ENCODE data around the gene GRIN3B.

The GRIN3B gene

DNA sequence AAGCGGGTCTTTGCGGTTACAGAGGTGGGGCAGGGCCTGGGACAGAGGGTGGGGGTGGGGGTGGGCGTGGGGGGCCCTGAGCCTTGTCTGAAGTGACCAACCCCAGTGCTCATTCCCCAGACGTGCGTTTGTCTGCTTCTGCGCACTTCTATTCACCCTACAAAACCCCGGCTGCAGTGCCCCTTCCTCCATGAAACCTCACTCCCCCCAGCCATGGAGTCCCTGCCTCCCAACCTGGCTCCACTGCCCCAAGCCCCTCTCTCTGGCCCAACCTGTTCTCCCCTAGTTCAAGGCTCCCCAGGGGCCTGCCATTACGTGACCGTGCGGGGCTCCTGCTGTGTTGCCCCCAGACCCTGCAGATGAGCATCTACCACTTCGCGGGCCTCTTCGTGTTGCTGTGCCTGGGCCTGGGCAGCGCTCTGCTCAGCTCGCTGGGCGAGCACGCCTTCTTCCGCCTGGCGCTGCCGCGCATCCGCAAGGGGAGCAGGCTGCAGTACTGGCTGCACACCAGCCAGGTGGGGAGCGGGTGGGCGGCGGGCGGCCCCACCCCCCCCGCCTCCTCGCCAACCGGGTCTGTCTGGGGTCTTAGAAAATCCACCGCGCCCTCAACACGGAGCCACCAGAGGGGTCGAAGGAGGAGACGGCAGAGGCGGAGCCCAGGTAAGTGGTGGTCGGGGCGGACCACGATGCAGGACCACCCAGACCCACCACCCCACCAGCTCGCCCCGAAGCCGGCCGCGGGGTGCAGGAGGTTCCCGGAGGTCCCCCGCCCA, 8.2 kb downstream of the GRIN3B start:
- no peak for DNase-seq (ENCODE audit: low spot score)

DNA sequence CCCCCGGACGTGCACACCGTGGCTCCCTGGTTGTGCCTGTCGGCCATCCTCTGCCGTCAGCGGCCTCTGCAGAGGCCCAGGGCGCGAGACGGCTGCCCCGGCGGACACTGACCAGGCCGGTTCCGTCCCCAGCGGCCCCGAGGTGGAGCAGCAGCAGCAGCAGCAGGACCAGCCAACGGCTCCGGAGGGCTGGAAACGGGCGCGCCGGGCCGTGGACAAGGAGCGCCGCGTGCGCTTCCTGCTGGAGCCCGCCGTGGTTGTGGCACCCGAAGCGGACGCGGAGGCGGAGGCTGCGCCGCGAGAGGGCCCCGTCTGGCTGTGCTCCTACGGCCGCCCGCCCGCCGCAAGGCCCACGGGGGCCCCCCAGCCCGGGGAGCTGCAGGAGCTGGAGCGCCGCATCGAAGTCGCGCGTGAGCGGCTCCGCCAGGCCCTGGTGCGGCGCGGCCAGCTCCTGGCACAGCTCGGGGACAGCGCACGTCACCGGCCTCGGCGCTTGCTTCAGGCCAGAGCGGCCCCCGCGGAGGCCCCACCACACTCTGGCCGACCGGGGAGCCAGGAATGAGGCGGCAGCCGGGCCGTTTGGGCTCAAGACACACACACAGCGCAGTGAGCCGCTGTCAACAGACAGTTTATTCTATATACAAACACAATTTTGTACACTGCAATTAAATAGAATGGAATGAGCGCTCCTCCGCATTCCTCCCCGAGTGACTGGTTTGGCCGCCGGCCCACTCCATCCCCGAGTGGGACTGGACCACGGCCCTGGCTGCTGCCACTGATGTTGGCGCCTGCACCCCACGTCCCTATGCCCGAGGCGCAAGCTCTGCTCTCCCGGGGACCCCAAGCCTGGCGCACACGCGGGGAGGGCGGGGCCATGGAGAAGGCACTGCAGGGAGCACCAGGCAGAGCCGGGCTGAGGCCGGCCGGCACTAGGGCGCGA, 9.1 kb downstream of the GRIN3B start:
- DNase-seq (ENCODE audit: low spot score) = no peak

DNA sequence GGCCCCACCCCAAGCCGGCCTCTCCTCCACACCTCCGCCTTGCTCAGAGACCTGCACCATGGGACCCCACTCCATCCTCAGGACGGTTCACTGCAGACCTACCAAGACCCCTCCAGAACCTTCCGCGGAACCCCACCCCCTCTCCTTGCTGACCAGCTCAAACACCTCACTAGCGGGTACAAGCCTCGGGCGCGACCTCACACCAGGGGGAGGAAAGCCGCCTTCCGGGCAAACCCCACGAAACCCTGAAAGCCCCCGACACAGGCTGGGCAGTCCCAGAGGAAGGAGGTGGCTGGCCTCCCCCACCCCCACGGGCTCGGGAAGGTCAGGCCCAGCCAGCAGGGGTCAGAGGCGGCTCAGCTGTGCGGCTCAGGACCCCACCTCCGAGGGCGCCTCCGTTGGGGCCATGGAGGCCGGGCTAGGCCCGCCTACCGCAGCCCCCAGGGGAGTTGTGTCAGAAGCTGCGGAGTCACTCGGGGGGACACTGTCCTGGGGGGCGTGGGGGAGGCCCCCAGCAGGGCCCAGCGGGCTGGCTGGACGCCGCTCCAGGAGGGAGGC, 9.8 kb downstream of the GRIN3B start:
- DNase-seq (ENCODE audit: low spot score) = no peak

DNA sequence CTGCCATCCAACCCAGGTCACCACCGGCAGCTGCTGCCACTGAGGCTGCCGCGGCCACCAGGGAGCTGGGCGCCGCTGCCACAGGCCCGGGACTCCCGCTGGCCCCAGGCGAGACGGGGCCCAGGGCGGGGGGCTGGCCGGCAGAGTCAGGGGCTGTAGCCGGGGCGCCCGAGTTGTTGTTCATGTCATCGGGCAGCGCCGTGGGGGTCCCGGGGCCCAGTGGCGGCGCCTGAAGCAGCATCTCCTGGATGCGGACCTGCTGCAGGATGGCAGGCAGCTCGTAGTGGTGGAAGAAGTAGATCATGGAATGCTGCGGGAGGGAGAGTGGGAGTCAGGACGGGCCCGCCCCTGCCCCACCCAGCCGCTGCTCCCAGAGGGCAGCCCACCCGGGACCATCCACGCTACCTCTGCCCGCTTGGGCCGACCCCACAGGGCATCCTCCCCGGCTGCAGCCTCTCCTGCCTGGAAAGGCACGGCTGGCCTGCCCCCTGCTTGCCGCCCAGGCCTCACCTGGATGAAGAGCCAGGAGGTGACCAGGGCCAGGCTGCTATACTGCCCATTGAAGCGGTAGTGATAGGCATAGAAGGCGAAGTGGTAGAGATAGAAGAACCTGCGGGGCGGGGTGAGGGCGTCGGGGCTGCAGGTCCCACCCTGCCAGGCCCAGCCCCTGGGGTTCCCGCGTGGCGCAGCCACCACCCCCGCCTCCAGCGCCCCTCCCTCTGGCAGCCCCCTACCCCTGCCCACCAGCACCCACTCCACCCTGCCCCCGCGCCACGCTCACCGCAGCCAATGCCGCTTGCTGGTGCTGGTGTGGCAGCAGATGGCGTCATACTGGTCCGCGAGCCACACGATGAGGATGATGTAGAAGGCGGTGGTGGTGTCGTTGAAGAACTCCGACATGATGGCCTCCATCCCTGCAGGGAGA, 10.6 kb downstream of the GRIN3B start:
- DNase-seq (ENCODE audit: low spot score) = no peak

DNA sequence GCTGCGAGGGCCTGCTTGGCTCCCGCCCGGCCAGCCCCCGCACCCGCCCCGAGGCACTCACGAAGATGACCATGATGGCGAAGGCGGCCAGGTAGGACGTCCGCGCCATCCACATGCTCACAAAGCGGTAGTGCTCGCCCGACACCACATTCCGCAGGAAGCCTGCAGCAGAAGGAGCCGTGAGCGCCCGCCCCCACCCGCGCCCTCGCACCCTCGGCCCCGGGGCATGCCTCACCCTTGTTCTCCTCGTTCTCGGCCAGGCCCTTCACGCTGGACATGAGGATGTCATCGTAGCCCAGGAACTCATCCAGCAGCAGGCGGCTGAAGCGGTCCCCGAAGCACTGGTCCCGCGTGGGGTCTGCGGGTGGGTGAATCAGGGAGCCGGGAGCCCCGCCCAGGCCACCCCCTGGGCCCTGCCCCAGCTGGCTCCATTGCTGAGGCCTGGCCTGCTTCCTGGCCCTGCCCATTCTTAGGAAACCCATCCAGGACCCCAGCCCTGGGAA, 11.7 kb downstream of the GRIN3B start:
- no peak for DNase-seq (ENCODE audit: low spot score)

DNA sequence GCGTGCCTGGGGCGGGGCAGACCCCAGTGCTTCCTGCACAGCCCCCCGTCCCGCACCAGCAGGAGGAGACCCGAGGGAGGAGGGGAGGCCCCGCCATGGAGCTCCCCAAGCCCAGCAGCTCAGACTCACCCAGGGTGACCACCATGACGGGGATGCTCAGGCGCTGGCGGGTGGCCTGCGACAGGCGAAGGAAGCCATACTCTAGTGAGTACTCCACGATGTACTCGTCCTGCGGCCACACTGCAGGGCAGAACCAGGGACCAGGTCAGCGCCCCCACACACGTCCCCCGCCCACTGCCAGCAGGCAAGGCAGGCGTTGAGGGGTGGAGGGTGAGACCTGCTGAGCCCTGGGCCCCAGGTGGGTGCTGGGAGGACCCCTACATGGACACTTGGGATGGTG, 12.1 kb downstream of the GRIN3B start:
- no peak for DNase-seq (ENCODE audit: low spot score)

DNA sequence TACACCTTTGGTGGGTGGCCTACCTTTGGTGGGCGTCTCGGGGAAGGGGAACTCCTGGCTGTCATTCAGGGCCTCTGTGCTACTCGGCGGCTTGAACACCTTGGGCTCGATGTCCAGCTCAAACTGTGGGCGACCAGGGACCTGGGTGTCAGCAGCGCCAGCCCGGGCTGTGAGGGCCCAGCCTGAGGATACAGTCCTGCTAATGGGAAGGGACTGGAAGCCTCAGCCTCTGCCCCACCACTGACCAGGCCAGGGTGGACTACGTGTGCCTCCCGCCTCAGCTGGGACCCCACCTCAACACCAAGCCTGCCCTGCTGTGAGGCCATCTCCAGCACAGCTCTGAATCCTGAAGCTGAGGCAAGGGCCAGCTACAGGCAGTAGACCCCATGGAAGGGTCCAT, 13.0 kb downstream of the GRIN3B start:
- no peak for DNase-seq (ENCODE audit: low spot score)

DNA sequence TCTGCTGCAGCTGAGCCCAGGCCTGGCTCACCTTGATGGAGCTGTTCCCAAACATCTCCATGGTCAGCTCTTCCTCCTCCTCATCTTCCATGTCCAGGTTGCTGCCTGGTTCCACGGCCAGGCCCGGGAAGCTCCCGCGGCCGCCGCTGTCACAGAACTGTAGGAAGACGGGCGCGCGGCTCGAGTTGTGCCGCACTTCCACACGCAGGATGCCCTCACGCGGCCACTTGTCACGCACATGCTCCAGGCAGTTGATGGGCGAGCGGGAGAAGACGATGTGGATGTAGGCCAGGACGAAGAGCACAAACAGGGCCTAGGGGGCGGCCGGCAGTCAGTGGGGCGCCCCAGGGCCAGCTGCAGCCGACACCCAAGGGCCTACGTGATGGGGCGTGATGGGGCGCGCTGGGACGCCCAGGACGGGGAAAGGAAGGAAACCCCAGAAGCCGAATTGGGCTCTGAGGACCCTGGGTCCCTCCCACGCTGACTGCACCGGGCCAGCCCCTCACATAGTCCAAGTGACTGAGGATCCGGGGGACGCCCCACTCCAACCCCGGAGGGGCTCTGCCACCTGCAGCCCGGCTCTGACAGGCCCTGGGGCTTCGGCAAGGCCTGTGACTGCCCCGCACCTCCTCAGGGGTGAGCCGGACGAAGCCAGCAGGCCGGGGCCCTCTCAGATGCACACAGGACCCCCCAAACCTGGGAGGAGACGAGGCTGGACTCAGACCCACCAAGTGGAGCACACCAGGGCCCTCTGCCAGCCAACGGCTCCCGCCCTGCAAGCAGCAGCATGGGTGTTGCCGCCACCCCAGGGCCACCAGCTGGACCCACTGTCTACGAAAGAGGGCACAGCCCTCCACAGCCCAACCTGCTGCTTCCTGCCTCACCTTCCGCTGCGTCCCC, 14.2 kb downstream of the GRIN3B start:
- no peak for DNase-seq (ENCODE audit: low spot score)

DNA sequence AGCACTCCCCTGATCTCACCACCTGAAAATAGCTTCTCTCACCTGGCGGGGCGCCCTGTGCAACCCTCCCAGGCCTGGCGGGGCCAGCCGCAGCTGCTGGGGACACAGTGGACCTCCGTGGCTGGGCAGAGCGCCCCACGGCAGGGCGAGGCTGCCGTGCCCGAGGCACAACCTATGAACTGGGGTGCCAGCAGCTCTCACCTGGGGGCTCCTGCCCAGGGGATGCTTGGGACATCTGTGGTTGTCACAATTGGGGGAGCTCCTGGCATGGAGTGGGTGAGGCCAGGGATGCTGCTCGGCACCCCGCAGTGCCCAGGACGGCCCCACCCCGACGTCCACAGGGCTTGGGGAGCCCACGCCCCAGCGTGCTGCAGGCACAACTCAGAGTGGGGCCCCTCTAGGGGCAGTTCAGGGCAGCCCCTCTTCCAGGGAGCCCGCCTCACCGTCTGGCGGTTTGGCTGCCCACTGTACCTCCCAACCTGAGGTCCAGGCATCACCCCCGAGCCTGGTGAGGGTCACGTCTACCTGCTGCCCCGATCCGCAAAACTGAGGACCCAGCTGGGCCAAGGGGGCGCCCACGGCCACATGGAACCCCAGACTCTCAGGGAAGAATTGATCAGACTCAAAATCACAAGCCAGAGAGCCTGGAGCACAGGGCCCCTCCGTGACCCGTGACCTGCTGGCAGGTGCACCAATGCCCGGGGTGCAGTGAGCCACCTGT, 15.0 kb downstream of the GRIN3B start:
- DNase-seq (ENCODE audit: low spot score) = no peak

DNA sequence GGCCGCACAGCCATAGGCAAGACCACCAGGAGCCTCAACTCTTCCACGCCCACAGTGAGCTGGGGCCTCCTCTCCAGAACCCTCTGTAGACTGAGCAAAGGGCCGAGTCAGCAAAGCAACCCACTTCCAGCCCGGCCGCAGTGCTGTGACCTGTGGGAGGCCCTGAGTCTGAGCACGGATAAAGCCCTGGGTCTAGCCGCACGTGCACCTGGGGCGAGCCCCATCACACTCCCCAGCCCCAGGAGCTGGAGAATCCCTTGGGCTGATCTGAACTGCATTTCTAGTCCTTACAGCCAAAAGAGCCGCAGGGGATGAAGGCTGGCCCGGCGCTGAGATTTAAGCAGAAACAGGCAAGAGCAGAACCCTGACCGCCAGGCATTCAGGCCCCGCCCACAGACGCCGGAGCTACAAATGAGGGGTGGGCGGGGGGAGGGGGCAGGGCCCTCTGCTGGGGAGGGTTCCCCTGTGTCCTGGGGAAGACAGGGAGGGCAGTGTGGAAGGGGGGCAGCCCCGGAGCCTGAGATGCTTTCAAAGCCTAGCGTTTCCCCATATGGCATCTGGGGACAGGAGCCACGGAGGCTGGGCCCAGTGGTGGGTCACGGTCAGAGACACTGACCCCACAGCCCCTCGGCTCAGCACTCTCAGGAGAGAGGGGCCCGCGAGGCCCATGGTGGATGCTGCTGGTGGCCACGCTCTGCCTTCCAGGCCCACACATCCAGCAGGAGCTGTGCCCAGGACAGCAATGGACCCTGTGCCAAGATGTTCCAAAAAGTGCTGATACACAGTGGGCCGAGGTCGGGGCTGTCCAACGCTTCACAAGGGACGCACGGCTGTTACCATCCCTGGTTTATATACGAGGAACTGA, 15.8 kb downstream of the GRIN3B start:
- no peak for DNase-seq (ENCODE audit: low spot score)

DNA sequence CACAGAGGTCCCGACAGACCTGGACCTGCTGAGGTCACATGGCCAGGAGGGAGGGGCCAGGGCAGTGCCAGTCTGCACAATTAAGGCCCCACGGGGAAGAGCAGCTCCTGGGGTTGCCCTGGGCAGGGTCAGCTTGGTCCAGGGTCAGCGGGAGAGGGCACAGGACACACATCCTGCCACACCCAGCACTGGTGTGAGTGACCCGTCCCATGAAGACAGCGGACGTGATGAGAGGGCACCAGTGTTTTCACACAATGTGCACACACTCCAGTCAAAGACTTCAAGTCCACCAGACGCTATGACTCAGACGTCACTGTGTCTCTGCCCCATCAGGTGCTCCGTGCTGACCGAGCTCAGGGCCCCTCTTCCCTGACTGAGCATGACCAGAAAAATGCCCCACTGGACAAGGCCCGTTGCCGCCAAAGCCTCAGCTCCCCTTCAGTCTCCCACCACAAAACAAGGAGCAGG, 16.5 kb downstream of the GRIN3B start:
- no peak for DNase-seq (ENCODE audit: low spot score)

DNA sequence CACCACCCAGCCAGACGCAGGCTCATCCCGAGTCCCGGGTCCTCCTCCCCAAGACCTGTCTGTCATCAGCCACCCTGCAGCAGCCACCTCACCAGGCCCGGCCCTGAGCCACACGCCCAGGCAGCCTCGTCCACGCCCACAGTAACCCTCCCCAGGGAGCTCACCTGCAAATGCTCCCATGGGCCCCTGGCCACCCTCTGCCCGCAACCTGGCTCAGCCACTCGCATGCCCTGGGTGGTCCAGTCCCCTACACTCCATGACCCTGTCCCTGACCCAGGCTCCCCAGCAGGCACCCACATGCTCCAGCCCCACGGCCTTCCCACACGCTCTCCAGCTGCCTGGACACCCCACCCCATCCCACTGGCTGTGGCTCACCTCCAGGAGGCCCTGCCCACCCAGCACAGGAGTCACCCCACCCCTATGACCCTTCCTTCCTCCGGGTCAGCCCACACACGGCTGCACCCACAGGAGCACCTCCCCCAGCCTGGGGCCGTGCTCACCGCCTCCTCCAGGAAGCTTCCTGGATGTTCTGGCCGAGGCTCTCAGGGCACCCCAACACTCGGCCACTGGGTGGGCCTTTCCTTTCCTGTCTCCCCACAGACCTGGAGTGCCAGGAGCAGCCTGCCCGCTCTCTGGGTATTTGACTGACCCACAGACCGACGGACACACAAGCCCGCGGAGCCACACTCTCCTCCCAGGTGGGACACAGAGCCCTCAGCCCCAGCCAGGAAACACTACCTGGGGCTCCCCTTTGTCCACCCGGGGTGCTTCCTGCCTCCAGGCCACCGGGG, 17.1 kb downstream of the GRIN3B start:
- no peak for DNase-seq (ENCODE audit: low spot score)

DNA sequence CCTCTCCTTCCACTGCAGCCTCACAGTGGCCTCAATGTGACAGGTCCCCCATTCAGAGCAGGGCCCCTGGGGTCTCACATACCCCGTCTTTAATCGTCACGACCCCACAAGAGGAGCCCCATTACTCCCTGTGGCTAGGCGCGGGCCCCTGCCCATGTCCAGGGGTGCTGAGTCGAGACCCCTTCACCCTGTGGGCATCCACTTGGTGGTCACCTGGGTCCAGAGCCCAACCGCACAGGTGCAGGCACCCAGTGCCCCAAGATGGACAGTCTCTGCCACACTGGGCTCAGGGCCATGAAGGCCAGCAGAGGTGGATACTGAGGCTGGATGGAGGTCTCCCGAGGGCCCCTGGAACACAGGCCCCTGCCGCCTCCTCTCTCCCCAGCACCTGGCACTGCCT, 17.7 kb downstream of the GRIN3B start:
- DNase-seq (ENCODE audit: low spot score) = no peak

DNA sequence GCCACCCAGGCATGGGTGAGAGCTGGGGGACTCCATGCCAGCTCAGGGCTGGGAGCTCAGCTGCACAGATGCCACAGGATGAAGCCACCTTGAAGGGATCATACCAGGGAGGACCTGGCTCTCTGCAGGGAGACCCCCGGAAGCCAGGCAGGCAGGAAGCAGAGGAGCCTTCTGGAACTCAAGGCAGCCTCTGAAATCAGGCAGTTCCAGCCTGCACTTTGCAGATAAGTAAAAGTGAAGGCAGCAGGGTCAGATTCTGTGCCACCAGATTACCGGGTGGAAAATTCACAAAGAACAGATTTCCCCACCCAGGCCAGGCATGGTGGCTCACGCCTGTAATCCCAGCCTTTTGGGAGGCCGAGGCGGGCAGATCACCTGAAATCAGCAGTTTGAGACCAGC, 18.2 kb downstream of the GRIN3B start:
- no peak for DNase-seq (ENCODE audit: low spot score)

DNA sequence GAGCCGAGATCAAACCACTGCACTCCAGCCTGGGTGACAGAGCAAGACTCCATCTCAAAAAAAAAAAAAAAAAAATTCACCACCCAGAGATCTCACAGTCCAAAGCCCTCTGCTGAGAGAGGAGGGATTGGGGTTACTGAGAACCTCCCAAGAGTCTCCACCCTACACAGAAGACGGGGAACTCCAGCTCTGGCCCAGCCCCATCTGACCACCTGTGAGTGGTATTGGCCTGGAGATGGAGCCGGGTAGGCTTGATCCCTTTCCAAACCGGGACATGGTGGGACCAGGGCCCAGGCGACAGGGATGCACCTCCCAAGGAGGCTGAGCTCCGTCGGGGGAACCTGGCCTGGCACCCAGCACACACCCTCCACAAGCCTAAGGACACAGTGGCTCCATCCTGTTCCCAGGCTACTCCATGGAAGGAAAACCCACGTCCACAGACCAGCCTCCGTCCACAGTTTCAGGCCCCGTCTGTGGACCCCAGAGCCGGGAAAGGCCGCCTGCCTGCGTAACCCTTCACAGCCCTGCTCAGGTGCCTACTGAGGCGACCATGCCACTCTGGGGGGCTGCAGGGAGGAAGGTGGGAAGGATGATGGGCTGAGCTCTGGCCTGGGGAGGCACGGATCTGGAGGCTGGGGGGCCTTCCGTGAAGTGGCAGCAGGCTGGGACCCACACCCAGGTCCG, 18.9 kb downstream of the GRIN3B start:
- no peak for DNase-seq (ENCODE audit: low spot score)

DNA sequence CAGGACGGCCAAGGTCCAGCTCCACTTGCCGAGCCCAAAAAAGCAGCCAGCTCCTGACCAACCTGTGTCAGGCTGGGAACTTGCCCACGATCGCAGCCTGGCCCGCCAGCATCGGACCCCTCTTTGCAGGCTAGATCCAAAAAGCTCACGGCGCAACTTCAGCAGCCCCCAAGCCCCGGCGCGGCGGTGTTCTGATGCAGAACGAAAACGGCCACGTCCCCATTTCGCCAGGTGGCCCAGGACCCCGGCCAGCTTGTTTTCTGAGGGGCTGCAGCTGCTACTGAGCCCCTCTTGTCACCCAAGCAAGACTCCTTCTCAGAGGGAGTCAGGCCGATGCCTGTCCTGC, 19.4 kb downstream of the GRIN3B start:
- DNase-seq (ENCODE audit: low spot score) = no peak

Data from CD4-positive, alpha-beta T cell treated with Interleukin-15 for 4 hours (primary cell).